Keratinocyte (primary cell): ENCODE results near the gene TSHZ2.

Source experiments
- CTCF ChIP-seq, 3 experiments: IDR thresholded peaks in 1 of 3; conservative IDR thresholded peaks in 1 of 3; optimal IDR thresholded peaks in 1 of 3; 2 replicates in 2 of 3; 3 replicates in 1 of 3; pipeline versions ENCODE3 to v1.5.1; 2011; ENCODE audit warnings: low read length in 3 of 3, mild to moderate bottlenecking in 3 of 3, moderate library complexity in 2 of 3, control low read depth in 1 of 3, inconsistent platforms in 1 of 3; ENCODE audit not compliant: insufficient read depth in 2 of 3; ENCODE audit errors: extremely low read depth in 1 of 3
- EZH2 ChIP-seq: IDR thresholded peaks from one replicate; pipeline ENCODE4 v1.6.1; 2012; ENCODE audit warnings: inconsistent platforms, mild to moderate bottlenecking, low read length, moderate library complexity

- TF ChIP-seq EZH2 = no peak
- no peak for TF ChIP-seq CTCF (optimal IDR thresholded peaks at IDR 0.05 in 1 of 3, IDR thresholded peaks at IDR 0.05 in 1 of 3, conservative IDR thresholded peaks at IDR 0.05 in 1 of 3; ENCODE audit: extremely low read depth in 1 of 3, insufficient read depth in 2 of 3, low read length in 3 of 3)
Observed at GRCh38 chr20:52994184-52994970, 22.2 kb downstream of the TSHZ2 start.
